Subcutaneous abdominal adipose tissue (tissue), 5 donors: ENCODE results near the gene CLDN9.
A peak's percentile ranks its signal among the peaks of the same experiment; 100 is the strongest.

Experiments
- H3K27ac ChIP-seq: one replicate; pipeline ENCODE4 v1.7.0; 2013; ENCODE audit warnings: low read depth, mild to moderate bottlenecking, inconsistent platforms, low read length, moderate library complexity
- H3K27me3 ChIP-seq, 5 donors: one replicate each; pipeline ENCODE4 v1.7.0; 2013; ENCODE audit warnings: low read length in 5 of 5, inconsistent platforms in 1 of 5; ENCODE audit not compliant: control insufficient read depth in 5 of 5, insufficient read depth in 4 of 5
- H3K36me3 ChIP-seq, 5 donors: one replicate each; pipeline ENCODE4 v1.7.0; 2013; ENCODE audit warnings: low read length in 5 of 5; ENCODE audit not compliant: control insufficient read depth in 5 of 5, insufficient read depth in 5 of 5
- H3K4me1 ChIP-seq, 5 donors: one replicate each; pipeline ENCODE4 v1.7.0; 2013; ENCODE audit warnings: low read length in 5 of 5, mild to moderate bottlenecking in 3 of 5, moderate library complexity in 1 of 5; ENCODE audit not compliant: control insufficient read depth in 5 of 5, insufficient read depth in 5 of 5
- H3K4me3 ChIP-seq, 5 donors: one replicate each; pipeline ENCODE4 v1.7.0; 2013; ENCODE audit warnings: low read length in 5 of 5, low read depth in 1 of 5
- H3K9ac ChIP-seq, 5 donors: one replicate each; pipeline ENCODE4 v1.7.0; 2013; ENCODE audit warnings: low read length in 5 of 5, mild to moderate bottlenecking in 4 of 5, moderate library complexity in 3 of 5
- H3K9me3 ChIP-seq, 5 donors: one replicate each; pipeline ENCODE4 v1.7.0; 2013; ENCODE audit warnings: low read length in 5 of 5; ENCODE audit not compliant: control insufficient read depth in 5 of 5
- donor health status: healthy.
- donor health status: healthy.
- donor health status: healthy.
- donor health status: healthy.
- donor health status: healthy.

Gene CLDN9

GRCh38 chr16:2992383-2993081, 20.2 kb upstream of the CLDN9 start:
- no peaks in the 10 kb centered on the region for H3K9me3 ChIP-seq
- peaks cover 0 to 16% (median 15%) of the 10 kb centered on the region in 5 donors for H3K4me1 ChIP-seq
- H3K4me3 ChIP-seq, result no peak overlapping the region
- peaks cover 0 to 18% (median 3%) of the 10 kb centered on the region in 5 donors for H3K27me3 ChIP-seq
- no peaks in the 10 kb centered on the region for H3K36me3 ChIP-seq
- H3K27ac ChIP-seq, result no peak overlapping the region
- H3K9ac ChIP-seq, result no peak overlapping the region

GRCh38 chr16:2996298-2996697, 16.4 kb upstream of the CLDN9 start:
- Histone ChIP-seq H3K9me3 (no peaks in the 10 kb centered on the region), H3K9ac (no peak overlapping the region), H3K36me3 (no peaks in the 10 kb centered on the region), H3K27me3 (peaks cover 3 to 14% (median 4%) of the 10 kb centered on the region in 5 donors), H3K27ac (no peak overlapping the region), H3K4me1 (peaks cover 0 to 16% (median 15%) of the 10 kb centered on the region in 5 donors), H3K4me3 (no peak overlapping the region)

GRCh38 chr16:2999929-3000328, 12.8 kb upstream of the CLDN9 start:
- Histone ChIP-seq H3K27ac (no peak overlapping the region), H3K9ac (no peak overlapping the region), H3K4me1 (peaks cover 0 to 7% (median 3%) of the 10 kb centered on the region in 5 donors), H3K36me3 (no peaks in the 10 kb centered on the region), H3K27me3 (peaks cover 3 to 17% (median 6%) of the 10 kb centered on the region in 5 donors), H3K4me3 (no peak overlapping the region), H3K9me3 (no peaks in the 10 kb centered on the region)

- no peaks in the 10 kb centered on the region for H3K9me3 ChIP-seq
- H3K4me3 ChIP-seq, result no peak overlapping the region
- no peak overlapping the region for H3K9ac ChIP-seq
- H3K36me3 ChIP-seq, result no peaks in the 10 kb centered on the region
- peaks cover 3 to 17% (median 6%) of the 10 kb centered on the region in 5 donors for H3K27me3 ChIP-seq
- H3K27ac ChIP-seq, result no peak overlapping the region
- peaks cover 0 to 9% (median 5%) of the 10 kb centered on the region in 5 donors for H3K4me1 ChIP-seq
Observed at GRCh38 chr16:3000540-3000939, 12.2 kb upstream of the CLDN9 start.

- Histone ChIP-seq H3K9me3 (no peaks in the 10 kb centered on the region), H3K4me3 (no peak overlapping the region), H3K27me3 (peaks cover 3 to 17% (median 10%) of the 10 kb centered on the region in 5 donors), H3K4me1 (peaks cover 0 to 9% (median 5%) of the 10 kb centered on the region in 5 donors), H3K36me3 (no peaks in the 10 kb centered on the region), H3K9ac (no peak overlapping the region), H3K27ac (no peak overlapping the region)
Observed at GRCh38 chr16:3001316-3001715, 11.4 kb upstream of the CLDN9 start.

- H3K27ac ChIP-seq, result no peak overlapping the region
- H3K9me3 ChIP-seq, result no peaks in the 10 kb centered on the region
- no peaks in the 10 kb centered on the region for H3K36me3 ChIP-seq
- H3K4me3 ChIP-seq, result peak overlapping the region in 1 of 5 donors; percentile 22
- H3K9ac ChIP-seq, result no peak overlapping the region
- H3K4me1 ChIP-seq, result peaks cover 0 to 31% (median 18%) of the 10 kb centered on the region in 5 donors
- H3K27me3 ChIP-seq, result peaks cover 18 to 28% (median 25%) of the 10 kb centered on the region in 5 donors
Observed at GRCh38 chr16:3003582-3004270, 9.0 kb upstream of the CLDN9 start.

- no peaks in the 10 kb centered on the region for H3K9me3 ChIP-seq
- H3K4me1 ChIP-seq, result peaks cover 0 to 31% (median 18%) of the 10 kb centered on the region in 5 donors
- no peak overlapping the region for H3K27ac ChIP-seq
- H3K36me3 ChIP-seq, result no peaks in the 10 kb centered on the region
- no peak overlapping the region for H3K9ac ChIP-seq
- no peak overlapping the region for H3K4me3 ChIP-seq
- peaks cover 20 to 29% (median 25%) of the 10 kb centered on the region in 5 donors for H3K27me3 ChIP-seq
Observed at GRCh38 chr16:3004319-3004718, 8.4 kb upstream of the CLDN9 start.

GRCh38 chr16:3004781-3005284, 7.9 kb upstream of the CLDN9 start:
- H3K9ac ChIP-seq, result peak overlapping the region in 1 of 5 donors; percentile 71
- peaks cover 0 to 31% (median 18%) of the 10 kb centered on the region in 5 donors for H3K4me1 ChIP-seq
- H3K27me3 ChIP-seq, result peaks cover 24 to 33% (median 29%) of the 10 kb centered on the region in 5 donors
- H3K36me3 ChIP-seq, result no peaks in the 10 kb centered on the region
- peak overlapping the region; percentile 27 to 62 (median 45) for H3K4me3 ChIP-seq
- no peaks in the 10 kb centered on the region for H3K9me3 ChIP-seq
- H3K27ac ChIP-seq, result no peak overlapping the region

- no peak overlapping the region for H3K27ac ChIP-seq
- peaks cover 31 to 47% (median 39%) of the 10 kb centered on the region in 5 donors for H3K27me3 ChIP-seq
- peaks cover 0 to 31% (median 18%) of the 10 kb centered on the region in 5 donors for H3K4me1 ChIP-seq
- no peaks in the 10 kb centered on the region for H3K9me3 ChIP-seq
- H3K36me3 ChIP-seq, result no peaks in the 10 kb centered on the region
- peak overlapping the region in 2 of 5 donors; percentile 17 to 47 for H3K4me3 ChIP-seq
- no peak overlapping the region for H3K9ac ChIP-seq
Observed at GRCh38 chr16:3007059-3007956, 5.4 kb upstream of the CLDN9 start.
